NCI-H524 (cell line): ENCODE measurements around the gene FYB2.

Experiments used
- DNase-seq, 2 experiments: peaks; one replicate each; lab custom pipeline; 2025; lab: John Stamatoyannopoulos, UW

Gene FYB2

DNA sequence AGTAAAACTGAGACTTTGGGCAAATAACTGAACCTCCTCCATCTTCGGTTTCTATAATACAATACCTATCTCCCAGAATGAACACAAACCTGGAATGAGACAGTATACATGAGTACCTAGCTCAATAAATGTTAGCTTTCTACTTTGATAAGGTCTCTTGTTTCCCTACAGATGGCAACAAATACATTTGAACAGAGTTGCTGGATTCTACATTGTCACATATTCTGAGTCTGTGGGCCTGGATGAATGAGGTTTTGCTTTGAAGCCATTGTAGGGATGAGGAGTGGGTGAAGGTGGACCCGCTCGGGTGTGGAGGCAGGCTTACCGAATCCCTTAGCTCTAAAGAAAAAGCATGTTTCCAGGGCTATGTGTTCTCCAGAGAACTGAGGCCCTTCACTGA, 13.9 kb upstream of the FYB2 start:
- DNase-seq: no peak

DNA sequence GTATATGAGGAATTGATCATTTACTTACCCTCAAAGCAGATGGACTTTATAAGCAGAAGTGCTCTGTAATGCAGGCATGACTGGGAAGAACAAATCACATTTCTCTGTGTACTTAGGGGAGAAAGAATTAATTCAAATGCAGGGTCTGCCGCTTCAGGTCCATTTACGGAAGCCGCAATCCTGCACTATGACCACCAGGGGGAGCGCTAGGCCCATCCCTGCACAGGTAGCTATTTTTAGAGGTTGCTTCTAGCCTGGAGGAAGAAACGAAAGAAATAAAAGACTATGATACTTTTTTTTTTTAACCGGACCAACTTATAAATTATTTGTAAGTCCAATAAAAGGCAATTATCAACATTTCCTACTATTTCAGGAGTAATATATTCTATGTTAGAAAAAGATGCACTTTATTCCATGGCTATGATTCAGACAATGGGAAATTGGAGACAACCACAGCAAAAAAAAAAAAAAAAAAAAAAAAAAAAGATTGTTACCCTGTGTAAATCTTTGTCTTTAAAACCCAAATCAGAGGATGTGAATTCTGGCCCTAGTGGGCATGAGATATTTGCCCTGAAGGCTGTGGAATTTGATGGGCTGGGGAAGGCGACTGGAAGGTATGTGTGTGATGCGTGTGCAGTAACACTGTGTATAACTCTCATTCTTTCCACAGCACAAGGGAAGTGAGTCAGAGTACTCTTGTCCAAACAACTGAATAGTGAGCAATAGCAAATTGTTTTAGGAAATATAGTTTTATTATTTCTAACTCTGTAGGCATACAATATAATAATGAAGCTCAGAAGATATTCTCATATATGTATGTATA, 12.9 kb upstream of the FYB2 start:
- peak; percentile 26 to 58 for DNase-seq

GRCh38 chr1:56830052-56830451, 10.8 kb upstream of the FYB2 start:
- DNase-seq: no peak

DNA sequence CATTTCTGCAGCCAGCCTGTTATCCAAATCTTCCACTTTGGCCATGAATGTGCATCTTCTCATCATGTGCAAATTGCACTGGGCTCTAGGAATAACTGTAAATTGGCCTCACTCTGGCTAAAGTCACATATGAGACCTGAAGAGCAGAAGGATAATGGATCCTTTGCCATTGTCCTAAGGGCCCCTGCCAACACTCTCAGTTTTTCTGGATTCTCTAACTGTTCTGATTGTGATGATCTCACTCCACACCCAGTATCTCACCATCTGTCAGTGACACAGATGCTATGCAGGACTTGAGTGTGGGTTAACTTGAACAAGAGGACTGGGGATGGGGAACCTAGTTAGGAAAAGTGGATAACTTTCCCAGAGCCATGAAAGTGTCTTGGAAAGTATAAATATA, 8.5 kb upstream of the FYB2 start:
- DNase-seq: peak in 1 of 2 experiments; percentile 32

DNA sequence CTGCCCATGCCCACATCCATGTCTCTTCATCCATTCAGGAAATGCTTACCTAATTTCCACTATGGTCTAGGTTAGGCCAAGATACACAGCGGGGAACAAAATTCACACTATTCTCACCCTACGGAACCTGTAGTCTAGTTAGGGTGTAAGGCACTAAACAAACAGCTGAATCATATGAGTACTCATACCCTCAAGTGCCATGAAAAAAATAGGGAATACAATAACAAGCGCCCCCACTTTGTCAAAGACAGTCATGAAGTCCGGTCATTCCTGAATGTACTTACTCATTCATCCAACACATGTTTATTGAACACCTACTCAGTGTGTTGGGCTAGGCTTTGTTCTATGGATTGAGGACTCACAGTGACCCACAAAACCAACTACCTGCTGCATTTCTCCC, 6.2 kb upstream of the FYB2 start:
- DNase-seq: no peak

- DNase-seq: no peak
Measured at GRCh38 chr1:56824938-56825337, 5.7 kb upstream of the FYB2 start.

DNA sequence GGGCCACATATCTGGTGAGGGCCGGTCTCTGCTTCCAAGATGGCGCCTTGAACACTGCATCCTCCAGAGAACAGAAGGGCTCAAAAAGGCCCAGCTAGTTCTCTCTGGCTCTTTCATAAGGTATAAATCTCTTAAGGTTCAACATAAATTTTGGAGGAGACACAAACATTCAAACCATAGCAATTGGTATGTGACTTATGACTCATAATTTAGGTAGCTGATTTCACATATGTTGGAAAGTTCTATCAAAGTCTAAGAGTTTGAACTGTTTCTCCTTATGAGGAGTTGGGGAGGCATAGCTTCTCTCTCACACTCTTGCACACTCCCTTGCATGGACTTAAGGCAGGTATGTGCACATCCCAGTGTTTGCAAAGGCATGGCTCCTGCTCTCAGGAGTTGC, 5.1 kb upstream of the FYB2 start:
- no peak for DNase-seq

DNA sequence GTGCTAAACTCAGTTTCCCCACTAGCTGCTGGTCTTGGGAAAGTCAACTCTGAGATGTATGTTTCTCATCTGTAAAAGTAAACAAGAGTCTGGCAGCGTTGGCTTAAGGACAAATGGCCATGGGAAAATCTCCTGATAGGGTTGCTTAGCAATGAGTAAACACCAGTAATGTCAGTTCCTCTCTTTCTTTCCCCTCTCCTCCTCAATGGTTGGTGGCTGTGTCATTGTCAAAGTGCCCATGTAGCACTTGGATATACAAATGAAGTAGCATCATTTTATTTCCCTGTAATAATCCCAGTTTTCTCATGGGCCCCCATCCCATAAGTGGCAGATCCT, 2.2 kb upstream of the FYB2 start:
- DNase-seq: no peak

DNA sequence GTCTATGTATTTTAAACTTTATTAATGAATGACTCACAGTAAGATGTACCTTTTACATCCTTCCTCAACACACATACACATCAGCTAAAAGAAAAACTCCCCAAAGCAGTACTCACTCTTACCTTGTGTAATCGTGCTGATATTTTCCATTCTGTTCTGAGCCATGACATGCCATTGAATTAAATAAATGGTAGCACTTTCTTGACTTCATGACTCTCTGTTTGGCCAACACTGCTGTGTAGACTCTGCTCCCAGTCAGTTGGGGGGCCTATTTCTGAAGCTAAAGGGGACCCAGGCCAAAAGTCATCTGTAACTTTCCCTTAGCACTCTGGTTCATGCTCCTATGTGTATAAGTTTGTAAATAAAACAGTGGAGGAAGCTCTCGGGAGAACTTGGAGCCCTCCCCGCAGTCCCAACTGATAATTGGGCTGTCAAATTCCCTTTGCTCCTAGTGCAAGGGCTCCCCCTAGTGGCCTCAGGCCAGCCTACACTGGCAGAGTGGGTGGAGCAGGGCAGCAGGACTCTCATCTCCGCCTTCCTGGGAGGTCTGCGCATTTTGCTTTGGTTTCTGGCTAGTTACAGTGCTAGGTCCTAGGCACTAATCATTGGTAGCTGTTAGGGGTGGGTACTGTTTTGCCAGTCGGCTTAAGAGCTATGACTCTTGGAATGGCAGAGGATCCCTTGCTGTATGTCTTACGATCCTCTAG, 1.7 kb upstream of the FYB2 start:
- peak; percentile 28 to 71 for DNase-seq

DNA sequence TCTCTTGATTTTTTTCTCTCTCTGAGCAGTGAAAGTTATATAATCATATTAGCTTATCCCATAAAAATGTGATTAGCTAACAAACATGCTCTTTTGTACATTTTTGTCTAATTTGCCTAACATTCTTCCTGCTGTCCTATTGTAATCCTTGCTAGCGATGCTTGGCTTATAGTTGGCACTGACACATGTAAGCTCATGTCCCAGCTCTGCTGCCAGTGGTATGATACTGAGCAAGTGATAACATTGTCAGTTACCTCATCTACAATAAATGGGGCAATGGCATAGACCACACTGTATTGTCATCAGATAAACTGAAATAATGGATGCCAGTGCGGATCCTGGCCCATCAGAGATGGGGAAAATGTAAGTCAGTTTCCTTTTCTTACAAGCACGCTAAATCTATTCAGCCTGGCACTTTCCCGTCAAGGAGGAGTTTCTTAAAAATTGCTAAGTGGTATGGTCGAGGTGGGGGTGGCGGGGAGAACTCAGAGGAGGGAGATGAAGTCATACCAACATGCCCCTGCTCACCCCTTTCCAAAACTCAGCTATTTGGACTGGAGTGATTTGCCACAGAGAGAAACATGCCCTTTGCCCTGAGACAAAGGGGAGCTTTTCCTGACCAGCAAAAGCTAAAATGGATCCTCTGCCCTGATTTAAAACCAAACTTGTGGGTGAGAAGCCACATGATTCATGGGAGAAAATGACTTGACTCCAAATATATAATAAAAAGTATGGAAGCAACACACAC, 1.3 kb downstream of the FYB2 start:
- no peak for DNase-seq

GRCh38 chr1:56816909-56817308, 2.3 kb downstream of the FYB2 start:
- DNase-seq: no peak

GRCh38 chr1:56816264-56816663, 2.9 kb downstream of the FYB2 start:
- DNase-seq: no peak

- no peak for DNase-seq
Measured at GRCh38 chr1:56814205-56814604, 5.0 kb downstream of the FYB2 start.

GRCh38 chr1:56811331-56811730, 7.9 kb downstream of the FYB2 start:
- no peak for DNase-seq

DNA sequence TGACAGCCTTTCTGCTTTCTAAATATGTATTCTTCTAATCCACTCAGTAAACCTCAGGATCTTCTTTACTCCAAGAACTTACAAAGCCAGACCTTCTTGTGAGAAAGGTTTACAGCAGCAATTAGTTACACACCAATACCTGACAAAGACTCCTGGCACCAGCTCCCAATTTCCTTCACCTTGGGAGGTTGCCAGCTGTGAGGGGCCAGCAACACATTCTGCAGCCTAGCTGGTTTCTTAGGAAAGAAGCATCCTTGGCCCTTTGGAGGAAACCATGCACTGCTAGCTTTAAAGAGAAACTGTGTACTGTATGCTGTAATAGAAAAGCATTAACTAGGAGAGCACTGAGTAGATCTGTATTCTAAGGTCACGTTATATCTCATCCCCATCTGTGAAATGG, 10.8 kb downstream of the FYB2 start:
- DNase-seq: no peak

- DNase-seq: no peak
Measured at GRCh38 chr1:56806804-56807203, 12.4 kb downstream of the FYB2 start.

DNA sequence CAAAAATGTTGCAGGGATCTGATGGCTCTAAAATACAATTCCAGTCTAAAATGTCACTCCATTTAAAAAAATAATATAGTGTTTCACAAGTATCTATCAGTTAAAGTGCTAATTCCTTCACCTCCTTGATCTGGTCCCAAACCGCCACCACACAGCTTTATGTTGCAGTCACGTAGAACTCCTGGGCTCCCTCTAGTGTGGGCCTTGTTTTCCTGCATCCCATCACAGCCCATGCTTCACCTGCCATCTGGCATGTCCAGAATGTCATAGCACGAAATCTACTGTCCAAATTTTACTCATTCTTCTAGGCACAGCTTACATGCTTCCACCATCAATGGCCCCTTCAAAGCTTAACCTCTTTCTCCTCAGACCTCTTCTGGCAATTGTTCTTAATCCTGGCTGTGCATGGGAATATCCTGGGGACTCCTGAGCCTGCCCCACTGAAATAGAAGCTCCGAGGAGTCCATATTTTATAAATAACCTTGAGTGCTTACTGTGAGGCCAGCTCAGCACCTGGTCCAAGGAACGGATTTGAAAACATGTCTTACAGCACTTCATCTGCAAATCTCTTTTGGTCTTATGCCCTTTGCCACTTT, 15.5 kb downstream of the FYB2 start:
- DNase-seq: peak; percentile 53 to 75

DNA sequence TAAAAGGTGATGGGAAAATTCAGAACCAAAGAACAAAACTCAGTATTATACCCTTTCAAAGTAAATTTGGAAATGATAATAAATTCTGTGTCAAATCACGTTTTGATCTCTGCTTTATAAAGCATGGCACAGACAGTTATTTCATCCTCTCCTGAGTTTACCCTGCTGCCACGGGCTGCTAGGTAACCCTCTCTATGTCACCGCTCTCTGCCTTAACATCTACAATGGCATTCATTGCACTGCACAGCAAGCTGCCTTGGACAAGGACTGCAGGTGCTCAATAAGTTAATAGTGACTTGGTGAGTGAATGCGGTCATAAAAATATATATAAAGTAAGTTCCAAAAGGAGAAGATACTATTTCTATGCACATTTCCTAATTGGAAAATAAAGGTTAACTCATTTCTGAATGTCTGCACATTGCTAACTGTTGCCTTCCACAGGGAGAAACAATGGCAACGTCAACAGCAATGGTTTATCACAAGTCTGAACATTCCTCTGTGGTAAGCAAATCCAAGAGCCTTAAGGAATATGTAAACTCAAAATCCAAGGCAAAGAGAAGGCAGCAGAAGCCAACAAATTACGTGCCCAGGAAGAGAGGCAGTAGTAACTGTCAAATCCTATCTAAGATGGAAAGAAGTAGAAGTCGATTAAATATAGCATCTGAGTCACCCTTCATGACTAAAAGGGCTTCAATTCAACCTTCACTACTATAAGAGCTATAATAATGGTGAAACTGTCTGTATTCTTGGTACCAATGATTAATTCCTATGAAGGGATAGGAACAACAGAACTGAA, 19.4 kb downstream of the FYB2 start:
- DNase-seq: no peak

DNA sequence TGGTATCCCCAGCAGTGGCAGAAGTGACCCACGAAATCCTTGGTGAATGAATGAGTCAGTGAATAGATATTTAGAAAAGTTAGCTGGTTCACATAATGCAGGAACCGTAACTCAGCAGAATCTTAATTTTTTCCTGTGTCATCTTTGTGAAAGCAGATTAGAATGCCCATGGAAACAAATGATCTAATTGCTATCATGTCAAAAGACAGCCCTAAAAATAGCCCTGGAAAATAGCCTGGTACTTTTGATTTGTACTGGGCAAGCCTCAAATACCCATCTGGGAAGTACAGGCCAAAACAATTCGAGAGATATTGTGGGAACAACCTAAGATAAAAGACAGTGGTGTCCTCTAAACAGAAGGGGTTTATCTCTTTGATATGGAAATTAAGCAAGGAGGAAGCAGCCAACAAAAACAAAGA, 21.1 kb downstream of the FYB2 start:
- no peak for DNase-seq

DNA sequence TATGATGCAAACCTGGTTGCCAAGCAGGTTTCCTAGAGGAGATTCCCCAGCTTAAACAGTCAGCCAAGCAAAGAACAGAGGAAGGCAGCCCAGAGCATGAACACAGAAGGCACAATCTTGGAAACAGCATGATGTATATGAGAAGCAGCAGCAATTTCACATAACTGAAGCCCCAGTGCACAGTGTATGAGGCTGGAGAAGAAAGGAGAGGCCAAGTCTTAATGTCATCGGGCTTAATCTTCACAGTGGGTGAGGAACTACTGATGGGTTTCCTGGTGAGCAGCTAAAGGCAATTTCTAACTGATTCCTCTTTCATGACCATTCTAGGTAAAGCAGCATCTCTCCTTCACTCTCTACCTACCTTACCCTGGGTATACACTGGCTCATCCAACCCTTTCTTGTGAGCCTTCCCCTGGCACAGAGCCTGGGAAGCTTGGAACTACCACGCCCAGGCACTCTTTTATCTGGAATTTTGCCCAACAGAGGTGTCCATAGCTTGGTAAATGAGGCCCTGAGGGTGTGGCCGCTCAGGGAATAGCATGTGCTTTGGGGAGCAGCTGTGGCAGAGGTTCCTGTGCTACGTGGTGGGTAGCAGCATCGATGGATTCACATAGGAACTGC, 22.0 kb downstream of the FYB2 start:
- DNase-seq: no peak

DNA sequence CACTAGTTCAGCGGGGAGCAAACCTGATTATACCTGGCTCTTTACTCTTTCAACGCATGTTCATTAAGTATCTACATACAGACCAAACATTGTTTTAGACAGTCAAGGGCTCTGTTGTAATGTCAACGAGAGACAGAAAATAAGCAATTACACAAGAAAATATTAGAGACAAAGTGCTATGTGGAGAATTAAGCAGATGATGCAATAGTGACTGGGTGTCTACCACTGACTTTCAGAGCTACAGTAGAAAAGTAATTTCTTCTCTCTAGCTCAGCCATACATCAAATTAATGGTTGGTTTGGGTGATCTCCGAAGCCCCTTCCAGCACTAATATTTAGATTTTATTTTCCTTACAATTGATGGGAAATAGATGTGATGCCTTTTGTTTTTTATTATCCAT, 23.3 kb downstream of the FYB2 start:
- no peak for DNase-seq
